Gastrocnemius medialis (tissue), 4 donors: ENCODE results near the gene DOCK4. TPM values are rescaled to one million over a fixed set of nuclear protein-coding genes. Genes with fewer than 3 reads are reported as not detected.
"Not testable (repeated sequence)": the region's sequence is repeated elsewhere in the genome, so short reads cannot be mapped to it uniquely, and the experiment has no call there.

Experiments used
- ATAC-seq, 2 donors: fragments of 150-250 bp; one replicate each; pipeline ENCODE4 v1.9.1; 2016
- DNase-seq, 2 donors: peaks; one replicate each; pipeline ENCODE4 v3.0.0-alpha.2; 2019
- H3K27ac ChIP-seq, 4 donors: fragments of 200-600 bp; sonication (generic); 1 replicate in 1 of 4; 2 replicates in 3 of 4; pipeline ENCODE4 v1.5.1; 2016 to 2018; ENCODE audit warnings: mild to moderate bottlenecking in 2 of 4, moderate library complexity in 1 of 4
- H3K27me3 ChIP-seq, 3 donors: fragments of 200-600 bp; sonication (generic) in 2 of 3; 1 replicate in 1 of 3; 2 replicates in 2 of 3; pipeline versions ENCODE4 v1.5.1 to v1.6.0; 2016 to 2019; ENCODE audit warnings: mild to moderate bottlenecking in 1 of 3, moderate library complexity in 1 of 3
- H3K36me3 ChIP-seq, 2 donors: fragments of 200-600 bp; sonication (generic) in 1 of 2; one replicate each; pipeline ENCODE4 v1.5.1; 2017 to 2018
- H3K4me1 ChIP-seq, 2 donors: fragments of 200-600 bp; sonication (generic) in 1 of 2; one replicate each; pipeline ENCODE4 v1.5.1; 2016 to 2017; ENCODE audit warnings: mild to moderate bottlenecking in 2 of 2
- H3K4me3 ChIP-seq, 4 donors: fragments of 200-600 bp; sonication (generic) in 3 of 4; 1 replicate in 1 of 4; 2 replicates in 3 of 4; pipeline ENCODE4 v1.5.1; 2016 to 2019; ENCODE audit warnings: mild to moderate bottlenecking in 2 of 4
- H3K9me3 ChIP-seq, 3 donors: fragments of 200-600 bp; sonication (generic) in 2 of 3; 1 replicate in 1 of 3; 2 replicates in 2 of 3; pipeline ENCODE4 v1.5.1; 2016 to 2019
- CTCF ChIP-seq, 5 experiments: fragments of 450-650 bp in 3 of 5; fragments of 200-600 bp in 2 of 5; sonication (generic) in 2 of 5; IDR thresholded peaks in 4 of 5; conservative IDR thresholded peaks in 1 of 5; 1 replicate in 4 of 5; 2 replicates in 1 of 5; pipeline ENCODE4 v1.5.1; 2016 to 2019; ENCODE audit warnings: antibody characterized with exemption in 5 of 5, mild to moderate bottlenecking in 3 of 5, moderate library complexity in 3 of 5
- POLR2A ChIP-seq, 2 donors: fragments of 450-650 bp; IDR thresholded peaks; one replicate each; pipeline ENCODE4 v1.6.1; 2017; ENCODE audit warnings: antibody characterized with exemption in 2 of 2, mild to moderate bottlenecking in 2 of 2, moderate library complexity in 2 of 2
- in situ Hi-C, 4 donors: fragments of 200-750 bp; cut with MboI; loops; one replicate each; pipeline versions ENCODE4 v1.15.0 to v1.8.0; 2017; ENCODE audit warnings: low sequenced_read_pairs in 4 of 4
- intact Hi-C: fragments of 100-400 bp; cut with DNase I; formaldehyde crosslinking; loops from one replicate; pipeline ENCODE4 v1.15.1; 2023; ENCODE audit warnings: low total_unique reads
- total RNA-seq, 4 donors: library from RNA; depleted of rRNA; stranded (reverse); fragments of >200 nt; gene quantifications; one replicate each; pipeline versions ENCODE4 v1.1.0 to v1.2.3, GENCODE V29; 2016

DOCK4 gene
- total RNA-seq, 4 donors from 2014 or later, result 8.7 to 12.0 (median 10.2) TPM

GRCh38 chr7:112130729-112131410, 75.3 kb downstream of the DOCK4 start:
- H3K4me1 ChIP-seq, result peaks cover 49 to 50% of the 10 kb centered on the region in 2 donors
- peak in 1 of 2 donors; percentile 20 for DNase-seq
- no peak overlapping the region for H3K4me3 ChIP-seq
- H3K27me3 ChIP-seq, result no peaks in the 10 kb centered on the region
- no peak for TF ChIP-seq CTCF (IDR thresholded peaks at IDR 0.05 in 4 of 5, conservative IDR thresholded peaks at IDR 0.05 in 1 of 5)
- TF ChIP-seq POLR2A (IDR thresholded peaks at IDR 0.05), result no peak
- in situ Hi-C loops (no loop called here), intact Hi-C loops (loop anchor here (2.0 to 10.0 kb wide), 3 partner anchors 49 to 566 kb away; partner anchors contain the start of gene IMMP2L)
- H3K36me3 ChIP-seq, result no peaks in the 10 kb centered on the region
- H3K27ac ChIP-seq, result peak overlapping the region; percentile 43 to 78 (median 66)
- H3K9me3 ChIP-seq, result no peaks in the 10 kb centered on the region
- ATAC-seq, result peak; percentile 74 to 75

GRCh38 chr7:112129655-112130323, 76.4 kb downstream of the DOCK4 start:
- ATAC-seq, result peak; percentile 84 to 96
- peaks cover 48 to 55% of the 10 kb centered on the region in 2 donors for H3K4me1 ChIP-seq
- no peaks in the 10 kb centered on the region for H3K36me3 ChIP-seq
- no peak overlapping the region for H3K4me3 ChIP-seq
- peak overlapping the region; percentile 43 to 78 (median 66) for H3K27ac ChIP-seq
- DNase-seq, result peak; percentile 40 to 78
- in situ Hi-C loops, result no loop called here
- intact Hi-C loops, result loop anchor here (2.0 to 10.0 kb wide), 3 partner anchors 47 to 565 kb away; partner anchors contain the start of gene IMMP2L
- no peaks in the 10 kb centered on the region for H3K27me3 ChIP-seq
- TF ChIP-seq POLR2A (IDR thresholded peaks at IDR 0.05) (no peak), CTCF (IDR thresholded peaks at IDR 0.05 in 4 of 5, conservative IDR thresholded peaks at IDR 0.05 in 1 of 5) (no peak)
- H3K9me3 ChIP-seq, result no peaks in the 10 kb centered on the region

- H3K9me3 ChIP-seq, DNase-seq, H3K27me3 ChIP-seq, H3K4me3 ChIP-seq, intact Hi-C loops, ATAC-seq, in situ Hi-C loops, H3K36me3 ChIP-seq: not testable (repeated sequence)
- H3K4me1 ChIP-seq, result peaks cover 48 to 55% of the 10 kb centered on the region in 2 donors
- H3K27ac ChIP-seq, result peak overlapping the region; percentile 43 to 78 (median 66)
Observed at GRCh38 chr7:112128461-112129425, 77.5 kb downstream of the DOCK4 start.

GRCh38 chr7:112128041-112128440, 78.2 kb downstream of the DOCK4 start:
- peaks cover 43 to 47% of the 10 kb centered on the region in 2 donors for H3K4me1 ChIP-seq
- H3K4me3 ChIP-seq, in situ Hi-C loops, H3K27ac ChIP-seq, ATAC-seq, H3K9me3 ChIP-seq, intact Hi-C loops, H3K27me3 ChIP-seq, DNase-seq, H3K36me3 ChIP-seq: not testable (repeated sequence)

GRCh38 chr7:112125250-112125649, 80.9 kb downstream of the DOCK4 start:
- intact Hi-C loops, result no loop called here
- TF ChIP-seq POLR2A (IDR thresholded peaks at IDR 0.05) (no peak), CTCF (IDR thresholded peaks at IDR 0.05 in 4 of 5, conservative IDR thresholded peaks at IDR 0.05 in 1 of 5) (no peak)
- H3K4me1 ChIP-seq, result peaks cover 16 to 25% of the 10 kb centered on the region in 2 donors
- no peaks in the 10 kb centered on the region for H3K27me3 ChIP-seq
- in situ Hi-C loops, result no loop called here
- H3K9me3 ChIP-seq, result no peaks in the 10 kb centered on the region
- H3K36me3 ChIP-seq, result no peaks in the 10 kb centered on the region
- DNase-seq, result no peak
- H3K27ac ChIP-seq, result no peak overlapping the region
- ATAC-seq, result no peak
- H3K4me3 ChIP-seq, result no peak overlapping the region
